Omental fat pad (tissue), 4 donors: ENCODE results near the gene COQ5. TPM values are rescaled to one million over a fixed set of nuclear protein-coding genes. Genes with fewer than 3 reads are reported as not detected.
"Not testable (repeated sequence)": the region's sequence is repeated elsewhere in the genome, so short reads cannot be mapped to it uniquely, and the experiment has no call there.

Source experiments
- ATAC-seq: fragments of 150-250 bp; one replicate; pipeline ENCODE4 v1.9.1; 2016; ENCODE audit warnings: mild to moderate bottlenecking, moderate library complexity; ENCODE audit not compliant: low FRiP score
- DNase-seq: peaks from one replicate; pipeline ENCODE4 v3.0.0-alpha.2; 2019; ENCODE audit warnings: low spot score
- total RNA-seq, 4 donors: library from RNA; depleted of rRNA; stranded (reverse); fragments of >200 nt; gene quantifications; one replicate each; pipeline ENCODE4 v1.1.0, GENCODE V29; 2016
- TF ChIP-seq, protein P1 (sequence below), 3 donors: fragments of 450-650 bp; IDR thresholded peaks; one replicate each; pipeline ENCODE4 v1.5.1; 2016 to 2017; ENCODE audit warnings: antibody characterized with exemption in 3 of 3, mild to moderate bottlenecking in 3 of 3, moderate library complexity in 2 of 3

COQ5 gene
- total RNA-seq, 4 donors from 2014 or later, result 14.4 to 31.2 (median 25.4) TPM

DNA sequence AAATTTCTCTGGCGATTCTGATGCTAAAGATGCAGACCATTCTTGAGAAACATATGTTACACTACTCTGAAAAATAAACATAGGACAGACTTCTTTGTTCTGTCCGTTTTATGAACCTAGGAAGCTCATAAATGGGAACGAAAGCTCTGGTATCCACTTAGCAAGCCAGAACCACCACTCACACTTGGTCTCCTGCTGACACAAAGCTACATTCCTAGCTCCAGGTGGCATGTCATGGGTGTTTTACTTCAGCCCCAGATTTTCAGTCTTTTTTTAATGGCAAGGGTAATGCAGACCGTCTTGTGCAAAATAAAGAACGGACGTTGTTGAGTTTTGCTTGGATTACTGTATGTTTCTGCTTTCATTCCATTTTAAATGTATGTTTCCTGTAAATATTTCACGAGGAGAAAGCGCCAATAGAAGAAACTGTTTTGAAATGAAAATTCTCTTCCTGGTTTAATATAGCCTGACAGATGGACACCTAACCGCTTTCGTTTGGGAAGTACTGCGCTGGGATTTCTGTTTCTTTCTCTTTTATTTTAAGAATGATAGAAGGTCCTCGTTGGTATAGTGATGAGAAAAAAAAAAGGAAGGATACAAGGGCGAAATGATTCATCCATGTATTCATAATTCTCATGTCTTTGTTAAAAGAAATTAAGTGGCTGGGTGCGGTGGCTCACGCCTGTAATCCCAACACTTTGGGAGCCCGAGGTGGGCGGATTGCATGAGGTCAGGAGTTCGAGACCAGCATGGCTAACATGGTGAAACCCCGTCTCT is 871 bp upstream of the COQ5 start:
- DNase-seq (no peak), ATAC-seq (no peak)
- TF ChIP-seq, protein P1, sequence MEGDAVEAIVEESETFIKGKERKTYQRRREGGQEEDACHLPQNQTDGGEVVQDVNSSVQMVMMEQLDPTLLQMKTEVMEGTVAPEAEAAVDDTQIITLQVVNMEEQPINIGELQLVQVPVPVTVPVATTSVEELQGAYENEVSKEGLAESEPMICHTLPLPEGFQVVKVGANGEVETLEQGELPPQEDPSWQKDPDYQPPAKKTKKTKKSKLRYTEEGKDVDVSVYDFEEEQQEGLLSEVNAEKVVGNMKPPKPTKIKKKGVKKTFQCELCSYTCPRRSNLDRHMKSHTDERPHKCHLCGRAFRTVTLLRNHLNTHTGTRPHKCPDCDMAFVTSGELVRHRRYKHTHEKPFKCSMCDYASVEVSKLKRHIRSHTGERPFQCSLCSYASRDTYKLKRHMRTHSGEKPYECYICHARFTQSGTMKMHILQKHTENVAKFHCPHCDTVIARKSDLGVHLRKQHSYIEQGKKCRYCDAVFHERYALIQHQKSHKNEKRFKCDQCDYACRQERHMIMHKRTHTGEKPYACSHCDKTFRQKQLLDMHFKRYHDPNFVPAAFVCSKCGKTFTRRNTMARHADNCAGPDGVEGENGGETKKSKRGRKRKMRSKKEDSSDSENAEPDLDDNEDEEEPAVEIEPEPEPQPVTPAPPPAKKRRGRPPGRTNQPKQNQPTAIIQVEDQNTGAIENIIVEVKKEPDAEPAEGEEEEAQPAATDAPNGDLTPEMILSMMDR (IDR thresholded peaks at IDR 0.05), result no peak

DNA sequence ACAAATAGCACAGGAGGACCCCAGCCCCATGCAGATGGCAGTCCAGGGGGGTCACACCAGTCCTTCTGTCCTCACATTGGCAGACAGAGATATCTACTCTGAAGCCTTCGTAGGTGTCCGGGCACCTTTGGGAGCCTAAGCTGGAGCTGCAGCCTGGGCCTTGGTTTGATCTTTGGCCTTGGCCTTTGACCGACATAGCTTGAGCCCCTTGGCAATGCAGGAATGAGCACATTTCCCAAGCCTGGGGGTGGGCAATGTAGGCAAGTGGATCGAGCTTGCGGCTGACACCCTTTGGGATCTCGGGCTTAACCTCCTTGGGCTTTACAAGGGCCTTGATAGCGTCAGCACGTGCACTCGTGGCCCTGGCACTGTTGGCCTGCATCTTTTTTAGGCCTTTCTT is 6.4 kb downstream of the COQ5 start:
- DNase-seq, result no peak
- TF ChIP-seq, protein P1 (IDR thresholded peaks at IDR 0.05), result no peak
- no peak for ATAC-seq

DNA sequence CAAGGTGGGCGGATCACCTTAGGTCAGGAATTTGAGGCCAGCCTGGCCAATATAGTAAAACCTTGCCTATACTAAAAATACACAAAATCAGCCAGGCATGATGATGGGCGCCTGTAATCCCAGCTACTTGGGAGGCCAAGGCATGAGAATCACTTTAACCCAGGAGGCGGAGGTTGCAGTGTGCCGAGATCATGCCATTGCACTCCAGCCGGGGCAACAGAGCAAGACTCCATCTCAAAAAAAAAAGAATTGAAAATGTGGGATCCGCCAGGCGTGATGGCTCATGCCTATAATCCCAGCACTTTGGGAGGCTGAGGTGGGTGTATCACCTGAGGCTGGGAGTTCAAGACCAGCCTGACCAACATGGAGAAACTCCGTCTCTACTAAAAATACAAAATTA is 9.6 kb downstream of the COQ5 start:
- not testable (repeated sequence) for ATAC-seq, DNase-seq

DNA sequence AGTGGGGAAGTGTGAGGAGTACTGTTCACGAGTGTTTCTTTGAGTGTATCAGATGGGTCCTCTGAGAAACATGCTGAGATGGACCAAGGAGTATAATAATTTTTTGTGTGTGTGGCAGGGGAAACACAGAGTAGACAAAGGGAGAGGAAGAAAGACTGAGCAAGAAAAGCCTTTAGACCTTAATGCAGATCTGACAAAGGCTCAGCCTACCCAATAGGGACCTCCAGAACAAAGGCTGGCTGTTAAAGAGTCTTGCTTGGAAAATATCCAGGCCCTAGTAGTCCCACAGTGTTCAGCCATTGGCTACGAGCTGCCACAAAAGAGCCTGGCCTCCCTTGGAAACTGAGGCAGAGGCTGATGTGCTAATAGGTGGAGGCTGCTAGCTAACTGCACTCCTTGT is 13.5 kb downstream of the COQ5 start:
- ATAC-seq (no peak), DNase-seq (no peak)
- TF ChIP-seq, protein P1 (IDR thresholded peaks at IDR 0.05), result no peak

DNA sequence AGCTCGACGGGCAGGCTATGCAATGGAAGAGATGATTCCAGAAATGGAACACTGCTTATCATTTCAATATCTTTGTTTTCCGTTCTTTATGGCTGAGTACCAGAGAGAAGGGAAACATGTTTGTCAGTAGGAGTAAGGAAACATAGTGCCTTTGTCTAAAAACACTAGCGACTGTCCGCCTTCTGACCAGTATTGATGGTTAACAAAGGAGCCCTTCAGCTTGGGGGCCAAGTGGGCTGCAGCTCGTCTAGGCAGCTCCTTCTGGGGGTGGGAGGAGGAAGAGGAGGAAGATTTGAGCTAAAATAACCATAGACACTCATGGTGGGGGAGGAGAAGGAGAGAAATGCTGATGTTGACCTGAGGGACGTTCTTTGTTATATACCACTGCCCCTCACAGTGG is 15.0 kb downstream of the COQ5 start:
- TF ChIP-seq, protein P1 (IDR thresholded peaks at IDR 0.05), result no peak
- ATAC-seq (no peak), DNase-seq (no peak)

DNA sequence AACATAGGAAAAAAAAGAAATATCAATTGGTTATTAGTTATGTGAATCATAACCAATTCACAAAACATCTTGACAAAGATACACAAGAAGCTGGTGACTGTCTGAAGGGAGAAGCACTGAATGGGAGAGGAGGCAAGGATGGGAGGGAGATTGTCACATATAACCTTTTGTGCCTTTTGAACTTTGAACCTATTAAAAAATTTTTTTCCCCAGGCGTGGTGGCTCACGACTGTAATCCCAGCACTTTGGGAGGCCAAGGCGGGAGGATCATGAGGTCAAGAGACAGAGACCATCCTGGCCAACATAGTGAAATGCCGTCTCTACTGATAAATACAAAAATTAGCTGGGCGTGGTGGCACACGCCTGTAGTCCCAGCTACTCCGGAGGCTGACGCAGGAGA is 20.4 kb downstream of the COQ5 start:
- TF ChIP-seq, protein P1 (IDR thresholded peaks at IDR 0.05), result no peak
- ATAC-seq (no peak), DNase-seq (no peak)

DNA sequence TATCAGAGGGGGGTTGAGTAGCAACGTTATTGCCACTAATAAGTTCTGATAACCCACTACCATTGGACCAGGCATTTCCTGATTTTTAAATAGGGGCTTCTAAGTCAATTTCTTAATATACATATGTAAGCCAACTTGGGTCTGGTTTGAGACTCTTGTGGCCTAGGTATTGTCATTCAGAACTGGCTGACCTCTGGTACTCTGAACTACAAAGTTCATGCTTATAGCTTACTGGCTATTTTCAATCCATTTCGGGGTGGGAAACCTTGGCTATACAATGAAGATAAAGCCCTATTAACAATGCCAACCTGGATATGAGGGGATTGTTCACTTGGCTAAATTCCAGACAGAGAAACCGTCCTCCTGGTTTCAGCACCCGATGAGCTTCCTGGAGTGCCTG is 24.4 kb downstream of the COQ5 start:
- DNase-seq (no peak), ATAC-seq (no peak)
- TF ChIP-seq, protein P1 (IDR thresholded peaks at IDR 0.05), result no peak
